M059J (cell line): Measurements from ENCODE around the gene PELI3. TPM values are rescaled to one million over a fixed set of nuclear protein-coding genes. Genes with fewer than 3 reads are reported as not detected.
"Not testable (repeated sequence)": the region's sequence is repeated elsewhere in the genome, so short reads cannot be mapped to it uniquely, and the experiment has no call there.

ENCODE experiments used
- DNase-seq: peaks from one replicate; pipeline ENCODE4 v3.0.0-alpha.2; 2012; ENCODE audit warnings: low read depth
- total RNA-seq: library from RNA; depleted of rRNA; stranded (reverse); fragments of >200 nt; shearing (Covaris generic); gene quantifications from 2 replicates; pipeline ENCODE4 v1.2.3, GENCODE V29; 2014

The PELI3 gene
- total RNA-seq, 1 experiment from 2014 or later = 11.9 TPM

DNA sequence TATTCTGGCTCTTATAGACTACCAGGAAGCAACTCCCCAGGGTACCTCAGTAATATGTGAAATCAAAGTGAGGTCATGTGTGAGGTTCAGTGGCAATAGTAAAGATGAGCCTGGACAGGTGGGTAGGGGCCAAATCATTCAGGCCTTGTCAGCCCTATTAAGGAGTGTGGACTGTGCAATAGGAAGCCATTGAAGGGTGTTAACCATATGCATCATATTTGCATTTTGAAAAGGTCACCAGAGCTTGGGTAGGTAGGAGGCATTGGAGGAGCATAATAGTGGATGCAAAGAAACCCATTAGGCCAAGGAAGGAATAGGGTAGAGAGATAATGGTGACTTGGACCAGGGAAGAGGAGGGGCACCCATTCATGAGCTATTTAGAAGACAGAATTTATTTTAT is 19.7 kb upstream of the PELI3 start:
- no peak for DNase-seq

DNA sequence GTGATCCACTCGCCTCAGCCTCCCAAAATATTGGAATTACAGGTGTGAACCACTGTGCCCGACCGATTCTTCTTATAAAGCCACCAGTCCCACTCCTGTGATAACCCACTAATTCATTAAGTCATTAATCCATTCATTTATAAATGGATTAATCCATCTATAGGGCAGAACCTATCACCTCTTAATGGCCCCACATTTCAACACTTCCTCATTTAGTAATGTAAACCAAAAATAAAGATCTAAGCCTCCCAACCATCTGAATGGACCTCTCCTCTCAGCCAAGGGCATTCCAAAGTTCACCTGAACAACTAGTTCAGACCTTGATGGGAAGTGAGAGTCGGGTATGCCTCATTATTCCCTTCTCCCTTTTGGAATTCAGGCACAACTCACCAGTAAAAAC is 18.2 kb upstream of the PELI3 start:
- no peak for DNase-seq

- DNase-seq = no peak
Measured at GRCh38 chr11:66450560-66450959, 16.1 kb upstream of the PELI3 start.

GRCh38 chr11:66451663-66452062 is 15.0 kb upstream of the PELI3 start:
- DNase-seq = no peak

- DNase-seq = peak; percentile 67
Measured at GRCh38 chr11:66454247-66454646, 12.5 kb upstream of the PELI3 start.

DNA sequence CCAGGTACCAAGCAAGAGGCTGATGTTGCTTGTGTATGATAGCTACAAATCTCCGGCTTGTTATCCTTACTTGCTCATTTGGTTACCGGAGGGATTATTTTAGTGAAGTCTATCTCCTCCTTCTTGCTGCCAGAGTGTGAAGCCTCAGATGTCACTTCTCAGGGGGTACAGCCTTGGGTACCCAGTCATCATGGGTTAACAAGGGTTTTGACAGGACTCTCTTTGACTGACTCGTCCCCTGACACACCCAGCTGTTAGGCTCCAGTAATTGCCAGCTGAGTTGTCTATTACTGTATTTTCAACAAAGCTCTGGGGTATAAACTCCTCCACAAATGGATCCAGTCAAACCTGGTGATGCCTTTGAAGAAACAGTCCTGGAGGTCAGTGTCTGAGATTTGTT is 11.9 kb upstream of the PELI3 start:
- no peak for DNase-seq

DNA sequence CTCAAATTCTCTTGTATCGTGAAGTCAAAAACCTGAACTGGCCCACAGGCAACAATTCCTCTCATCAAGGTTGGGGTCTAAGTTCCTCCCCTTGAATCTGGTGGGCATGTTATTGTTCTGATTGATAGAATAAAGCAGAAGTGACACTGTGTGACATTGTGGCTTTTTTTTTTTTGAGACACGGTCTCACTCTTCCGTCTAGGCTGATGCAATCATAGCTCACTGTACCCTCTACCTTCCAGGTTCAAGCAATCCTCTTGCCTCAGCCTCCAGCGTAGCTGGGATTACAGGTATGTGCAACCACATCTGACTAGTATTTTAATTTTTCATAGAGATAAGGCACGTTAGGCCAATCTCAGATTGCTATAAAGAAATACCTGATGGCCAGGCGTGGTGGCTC is 8.9 kb upstream of the PELI3 start:
- no peak for DNase-seq

DNA sequence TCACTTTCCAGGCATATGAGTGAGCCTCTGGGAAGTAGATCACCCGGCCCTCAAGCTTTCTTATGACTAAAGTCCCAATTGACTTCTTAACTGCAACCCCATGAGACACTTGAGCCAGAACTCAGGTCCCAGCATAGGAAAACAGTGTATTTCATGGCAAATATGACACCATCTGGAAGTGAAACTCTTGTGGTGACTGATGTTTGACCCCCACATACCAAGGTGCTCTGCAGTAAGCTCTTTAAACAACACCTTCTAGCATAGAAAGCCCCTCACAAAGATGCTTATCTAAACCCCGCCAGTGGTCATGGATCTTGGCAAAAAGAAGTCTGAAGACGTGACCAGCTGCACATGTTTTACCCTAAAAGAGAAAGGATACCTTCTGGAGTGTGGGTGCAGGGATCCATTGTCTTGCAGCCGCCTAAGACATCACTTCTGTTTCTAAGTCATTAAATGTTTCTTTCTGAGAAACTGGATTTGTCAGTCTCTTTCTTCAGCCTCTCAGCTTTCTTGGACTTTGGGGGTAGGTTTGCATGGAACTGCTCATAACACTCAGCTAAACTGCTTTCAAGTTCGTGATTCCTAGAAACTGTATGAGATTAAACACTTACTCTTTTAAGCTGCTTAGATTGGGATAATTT is 7.4 kb upstream of the PELI3 start:
- no peak for DNase-seq

GRCh38 chr11:66462010-66462409 is 4.7 kb upstream of the PELI3 start:
- DNase-seq = no peak

DNA sequence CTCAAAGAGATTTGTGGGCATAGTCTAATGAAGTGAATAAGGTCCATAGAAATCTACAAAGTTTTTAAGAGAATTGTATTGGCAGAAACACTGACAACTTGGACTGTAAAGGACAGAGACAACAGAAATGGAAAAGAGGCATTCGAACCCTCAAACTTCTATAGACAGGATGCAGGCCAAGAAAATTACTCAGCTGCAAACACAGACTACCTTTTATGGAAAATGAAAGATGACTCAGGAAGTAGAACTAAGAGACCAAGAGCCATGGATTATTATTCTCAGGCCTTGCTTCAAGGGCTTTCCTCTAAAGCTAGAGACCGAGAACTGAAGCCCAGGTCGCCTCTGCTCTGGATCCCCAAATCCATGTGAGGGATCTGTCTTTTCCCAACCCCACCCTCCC is 3.8 kb upstream of the PELI3 start:
- no peak for DNase-seq

- DNase-seq = not testable (repeated sequence)
Measured at GRCh38 chr11:66464116-66464515, 2.6 kb upstream of the PELI3 start.

- DNase-seq = no peak
Measured at GRCh38 chr11:66464916-66465315, 1.8 kb upstream of the PELI3 start.

- peak; percentile 20 for DNase-seq
Measured at GRCh38 chr11:66465373-66466224, 1.1 kb upstream of the PELI3 start.

DNA sequence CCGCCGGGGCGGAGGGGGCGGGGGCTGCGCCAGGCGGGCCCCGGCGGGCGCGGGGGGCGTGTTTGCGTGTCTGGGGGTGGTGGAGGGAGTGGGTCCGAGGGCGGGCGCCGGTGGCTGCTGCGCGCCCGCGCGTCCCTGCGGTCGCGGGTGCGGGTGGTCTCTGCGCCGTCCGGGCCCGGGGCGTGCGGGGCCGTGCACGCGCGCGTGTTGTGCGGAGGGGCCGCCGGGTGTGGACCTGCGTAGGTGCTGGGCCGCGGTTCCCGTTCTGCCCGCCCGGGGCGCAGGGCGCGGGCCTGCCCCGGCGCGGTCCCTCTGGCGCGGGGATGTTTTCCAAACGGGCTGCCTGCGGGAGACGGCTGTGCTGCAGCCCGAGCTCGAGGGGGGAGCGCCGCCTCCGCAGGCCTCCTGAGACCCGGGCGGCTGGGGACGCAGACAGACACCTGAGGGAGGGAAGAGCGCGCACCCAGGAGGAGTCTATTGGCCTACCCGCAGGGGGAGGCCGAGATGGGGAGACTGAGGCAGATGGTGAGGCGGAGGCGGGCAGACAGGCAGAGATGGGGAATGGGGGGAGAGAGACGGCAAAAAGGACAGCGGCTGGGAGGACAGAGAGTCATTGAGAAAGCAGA is 442 bp downstream of the PELI3 start:
- peak; percentile 27 for DNase-seq

GRCh38 chr11:66467756-66468155 is 1.1 kb downstream of the PELI3 start:
- peak; percentile 39 for DNase-seq

DNA sequence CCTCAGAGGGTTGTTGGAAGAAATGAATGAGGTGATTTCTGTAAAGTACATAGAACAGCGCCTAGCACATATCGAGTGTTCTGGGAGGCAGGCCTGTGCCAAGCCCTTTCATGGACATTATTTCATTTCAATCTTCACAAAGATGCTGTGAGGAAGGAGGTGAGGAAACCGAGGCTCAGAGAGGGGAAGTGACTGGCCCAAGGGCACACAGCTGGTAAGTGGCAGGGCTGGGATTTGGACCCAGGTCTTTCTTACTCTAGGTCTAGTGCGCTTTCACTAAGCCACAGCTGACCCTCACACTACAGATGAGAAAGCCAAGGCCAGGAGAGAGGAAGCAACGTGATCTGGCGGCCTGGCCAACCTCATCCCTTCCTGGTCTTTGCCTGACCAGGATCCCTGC is 2.0 kb downstream of the PELI3 start:
- no peak for DNase-seq

GRCh38 chr11:66469441-66469840 is 2.7 kb downstream of the PELI3 start:
- DNase-seq = no peak

GRCh38 chr11:66470015-66470414 is 3.3 kb downstream of the PELI3 start:
- no peak for DNase-seq

- no peak for DNase-seq
Measured at GRCh38 chr11:66471142-66471541, 4.4 kb downstream of the PELI3 start.

- no peak for DNase-seq
Measured at GRCh38 chr11:66472054-66472453, 5.3 kb downstream of the PELI3 start.

GRCh38 chr11:66473167-66473566 is 6.5 kb downstream of the PELI3 start:
- DNase-seq = no peak

- DNase-seq = no peak
Measured at GRCh38 chr11:66473608-66474515, 7.2 kb downstream of the PELI3 start.
